CD14-positive monocyte (primary cell): ENCODE data around the gene TGFB3. TPM values are rescaled to one million over a fixed set of nuclear protein-coding genes. Genes with fewer than 3 reads are reported as not detected.

Source experiments
- DNase-seq, 3 donors: peaks; one replicate each; pipeline ENCODE4 v3.0.0-alpha.2; 2011 to 2022
- H2AFZ ChIP-seq: 2 replicates; pipeline ENCODE4 v1.6.0; 2012; ENCODE audit warnings: mild to moderate bottlenecking, low read depth, low read length, inconsistent platforms; ENCODE audit not compliant: insufficient read depth, poor library complexity, severe bottlenecking
- H3K27ac ChIP-seq, 2 donors: 1 replicate in 1 of 2; 2 replicates in 1 of 2; pipeline ENCODE4 v1.5.1; 2012 to 2013; ENCODE audit warnings: low read length in 2 of 2, control low read depth in 1 of 2, inconsistent platforms in 1 of 2, low read depth in 1 of 2, mild to moderate bottlenecking in 1 of 2
- H3K27me3 ChIP-seq, 2 donors: one replicate each; pipeline versions ENCODE4 v1.6.0 to v1.6.1; 2011 to 2013; ENCODE audit warnings: low read length in 2 of 2; ENCODE audit not compliant: control insufficient read depth in 2 of 2, insufficient read depth in 2 of 2
- H3K36me3 ChIP-seq, 2 donors: replicated peaks in 1 of 2; 1 replicate in 1 of 2; 2 replicates in 1 of 2; pipeline versions ENCODE4 v1.5.1 to v1.6.1; 2012 to 2013; ENCODE audit warnings: low read length in 2 of 2, control low read depth in 1 of 2, inconsistent platforms in 1 of 2, mild to moderate bottlenecking in 1 of 2; ENCODE audit not compliant: insufficient read depth in 2 of 2, control insufficient read depth in 1 of 2
- H3K4me1 ChIP-seq, 2 donors: 1 replicate in 1 of 2; 2 replicates in 1 of 2; pipeline versions ENCODE4 v1.5.1 to v1.6.1; 2012 to 2013; ENCODE audit warnings: low read length in 2 of 2, control low read depth in 1 of 2, inconsistent platforms in 1 of 2, mild to moderate bottlenecking in 1 of 2, moderate library complexity in 1 of 2; ENCODE audit not compliant: insufficient read depth in 2 of 2, control insufficient read depth in 1 of 2
- H3K4me2 ChIP-seq: replicated peaks from 2 replicates; pipeline ENCODE3; 2012; ENCODE audit warnings: low read length, moderate library complexity, mild to moderate bottlenecking; ENCODE audit not compliant: poor library complexity, severe bottlenecking; ENCODE audit errors: extremely low read depth
- H3K4me3 ChIP-seq, 3 experiments: fragments of 200-600 bp in 1 of 3; sonication (generic) in 1 of 3; replicated peaks in 1 of 3; 1 replicate in 2 of 3; 2 replicates in 1 of 3; pipeline ENCODE4 v1.5.1; 2011 to 2013; ENCODE audit warnings: low read length in 3 of 3, mild to moderate bottlenecking in 3 of 3, control low read depth in 2 of 3, low read depth in 2 of 3, inconsistent platforms in 1 of 3, moderate library complexity in 1 of 3
- H3K79me2 ChIP-seq: 2 replicates; pipeline ENCODE4 v1.6.0; 2012; ENCODE audit warnings: mild to moderate bottlenecking, control low read depth, inconsistent platforms, low read length, moderate library complexity; ENCODE audit not compliant: insufficient read depth
- H3K9ac ChIP-seq: 2 replicates; pipeline ENCODE4 v1.6.0; 2017; ENCODE audit warnings: low read length, mild to moderate bottlenecking; ENCODE audit not compliant: insufficient read depth, poor library complexity, severe bottlenecking
- H3K9me3 ChIP-seq, 2 donors: replicated peaks in 1 of 2; 1 replicate in 1 of 2; 2 replicates in 1 of 2; pipeline versions ENCODE4 v1.5.1 to v1.6.1; 2012 to 2013; ENCODE audit warnings: low read length in 2 of 2, control low read depth in 1 of 2; ENCODE audit not compliant: control insufficient read depth in 1 of 2, insufficient read depth in 1 of 2
- H4K20me1 ChIP-seq: 2 replicates; pipeline ENCODE4 v1.6.0; 2012; ENCODE audit warnings: mild to moderate bottlenecking, low read length, control low read depth, moderate library complexity; ENCODE audit not compliant: insufficient read depth
- H3K27ac Mint-ChIP-seq, 7 donors: one replicate each; pipeline ENCODE4 v1.8.0; 2020; ENCODE audit warnings: mild to moderate bottlenecking in 7 of 7, mixed read lengths in 7 of 7, moderate library complexity in 6 of 7, inconsistent platforms in 2 of 7
- H3K27me3 Mint-ChIP-seq, 3 donors: one replicate each; pipeline ENCODE4 v1.8.0; 2021 to 2022; ENCODE audit warnings: low read depth in 3 of 3, mild to moderate bottlenecking in 3 of 3, mixed read lengths in 3 of 3, moderate library complexity in 3 of 3, inconsistent platforms in 1 of 3
- H3K36me3 Mint-ChIP-seq, 2 donors: one replicate each; pipeline ENCODE4 v1.8.0; 2020; ENCODE audit warnings: mixed read lengths in 2 of 2, inconsistent platforms in 1 of 2, mild to moderate bottlenecking in 1 of 2
- H3K4me1 Mint-ChIP-seq: one replicate; pipeline ENCODE4 v1.8.0; 2020; ENCODE audit warnings: mild to moderate bottlenecking, mixed read lengths
- H3K4me3 Mint-ChIP-seq, 2 donors: one replicate each; pipeline ENCODE4 v1.8.0; 2020; ENCODE audit warnings: mild to moderate bottlenecking in 2 of 2, mixed read lengths in 2 of 2, moderate library complexity in 1 of 2
- H3K9me3 Mint-ChIP-seq, 7 donors: one replicate each; pipeline ENCODE4 v1.8.0; 2020 to 2022; ENCODE audit warnings: mixed read lengths in 7 of 7, mild to moderate bottlenecking in 6 of 7, moderate library complexity in 6 of 7, inconsistent platforms in 2 of 7
- WGBS: methylation state at CpG from one replicate; pipeline ENCODE4 v1.1.5; 2013; ENCODE audit warnings: missing lambda C conversion rate; ENCODE audit not compliant: insufficient coverage; 5-methylcytosine and 5-hydroxymethylcytosine counted together
- intact Hi-C, 2 donors: fragments of 100-400 bp; cut with micrococcal nuclease; formaldehyde crosslinking; loops; one replicate each; pipeline versions ENCODE4 v1.15.0 to v1.15.1; 2023
- polyA plus RNA-seq, 3 donors: library from polyadenylated mRNA; depleted of rRNA in 1 of 3; unstranded in 2 of 3; stranded (reverse) in 1 of 3; fragments of 300-500 nt in 2 of 3; fragments of >200 nt in 1 of 3; fragmentation: Illumina TruSeq in 2 of 3; gene quantifications; 1 replicate in 2 of 3; 2 replicates in 1 of 3; pipeline ENCODE4 v1.2.3, GENCODE V29; 2012 to 2021
- TF ChIP-seq, protein P1 (sequence below): fragments of 200-600 bp; IDR thresholded peaks from one replicate; pipeline ENCODE4 v1.8.0; 2022; ENCODE audit warnings: antibody characterized with exemption, mild to moderate bottlenecking

TGFB3 gene
- polyA plus RNA-seq, 3 donors: 0.07 to 1.8 TPM; not detected in 1

DNA sequence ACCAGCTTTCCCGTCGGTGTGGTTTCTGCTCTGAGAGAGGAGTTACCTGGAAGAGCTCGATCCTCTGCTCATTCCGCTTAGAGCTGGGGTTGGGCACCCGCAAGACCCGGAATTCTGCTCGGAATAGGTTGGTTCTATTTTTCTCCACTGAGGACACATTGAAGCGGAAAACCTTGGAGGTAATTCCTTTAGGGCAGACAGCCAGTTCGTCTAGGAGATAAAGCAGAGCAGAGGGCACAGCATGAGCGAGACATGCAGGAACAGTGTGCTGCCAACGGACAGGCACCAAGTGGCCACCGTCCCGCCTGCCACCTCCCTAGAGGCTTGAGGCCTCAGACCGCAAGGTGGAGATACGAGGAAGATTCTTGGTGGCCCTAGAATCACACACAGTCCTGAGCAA lies 10.3 kb downstream of the TGFB3 start:
- H3K27me3 Mint-ChIP-seq: no peaks in the 10 kb centered on the region
- intact Hi-C loops: no loop called here
- H3K36me3 Mint-ChIP-seq: peaks cover 0 to under 1% of the 10 kb centered on the region in 2 donors

DNA sequence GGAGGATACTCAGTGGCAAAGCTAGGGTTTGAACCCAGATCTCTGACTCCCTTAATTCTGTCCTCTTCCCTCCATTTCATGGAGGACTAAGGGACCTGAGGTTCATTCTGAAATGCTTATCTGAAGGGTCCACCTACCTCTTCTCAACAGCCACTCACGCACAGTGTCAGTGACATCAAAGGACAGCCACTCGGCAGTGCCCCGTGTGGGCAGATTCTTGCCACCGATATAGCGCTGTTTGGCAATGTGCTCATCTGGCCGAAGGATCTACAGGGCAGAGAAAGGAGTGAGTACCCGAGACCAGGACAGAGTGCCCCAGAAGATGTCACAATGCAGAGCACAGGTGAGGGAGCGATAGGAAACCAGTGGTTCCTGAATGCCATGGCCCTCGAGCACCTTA lies 10.8 kb downstream of the TGFB3 start:
- intact Hi-C loops: no loop called here
- 93% methylated on average over 8 of the region's 9 CpGs for WGBS
- H3K27me3 ChIP-seq: no peaks in the 10 kb centered on the region

More for the DNA sequence above, 10.3 kb downstream of the TGFB3 start:
- Histone ChIP-seq H2AFZ (no peak overlapping the region), H3K4me2 (no peak overlapping the region), H3K4me1 (no peaks in the 10 kb centered on the region), H3K9me3 (no peaks in the 10 kb centered on the region), H3K4me3 (no peak overlapping the region), H3K36me3 (no peaks in the 10 kb centered on the region), H3K79me2 (no peaks in the 10 kb centered on the region), H3K27me3 (no peaks in the 10 kb centered on the region), H3K27ac (no peak overlapping the region), H3K9ac (no peak overlapping the region), H4K20me1 (no peaks in the 10 kb centered on the region)
- no peak overlapping the region for H3K4me3 Mint-ChIP-seq
- no peak for DNase-seq
- no peaks in the 10 kb centered on the region for H3K9me3 Mint-ChIP-seq
- no peaks in the 10 kb centered on the region for H3K4me1 Mint-ChIP-seq
- no peak overlapping the region for H3K27ac Mint-ChIP-seq
- TF ChIP-seq, protein P1, sequence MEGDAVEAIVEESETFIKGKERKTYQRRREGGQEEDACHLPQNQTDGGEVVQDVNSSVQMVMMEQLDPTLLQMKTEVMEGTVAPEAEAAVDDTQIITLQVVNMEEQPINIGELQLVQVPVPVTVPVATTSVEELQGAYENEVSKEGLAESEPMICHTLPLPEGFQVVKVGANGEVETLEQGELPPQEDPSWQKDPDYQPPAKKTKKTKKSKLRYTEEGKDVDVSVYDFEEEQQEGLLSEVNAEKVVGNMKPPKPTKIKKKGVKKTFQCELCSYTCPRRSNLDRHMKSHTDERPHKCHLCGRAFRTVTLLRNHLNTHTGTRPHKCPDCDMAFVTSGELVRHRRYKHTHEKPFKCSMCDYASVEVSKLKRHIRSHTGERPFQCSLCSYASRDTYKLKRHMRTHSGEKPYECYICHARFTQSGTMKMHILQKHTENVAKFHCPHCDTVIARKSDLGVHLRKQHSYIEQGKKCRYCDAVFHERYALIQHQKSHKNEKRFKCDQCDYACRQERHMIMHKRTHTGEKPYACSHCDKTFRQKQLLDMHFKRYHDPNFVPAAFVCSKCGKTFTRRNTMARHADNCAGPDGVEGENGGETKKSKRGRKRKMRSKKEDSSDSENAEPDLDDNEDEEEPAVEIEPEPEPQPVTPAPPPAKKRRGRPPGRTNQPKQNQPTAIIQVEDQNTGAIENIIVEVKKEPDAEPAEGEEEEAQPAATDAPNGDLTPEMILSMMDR: no peak
- 94% methylated on average over 15 of the region's 15 CpGs for WGBS

More for the DNA sequence above, 10.8 kb downstream of the TGFB3 start:
- Histone ChIP-seq H3K36me3 (no peaks in the 10 kb centered on the region), H3K9ac (no peak overlapping the region), H3K9me3 (no peaks in the 10 kb centered on the region), H3K4me3 (no peak overlapping the region), H3K4me2 (no peak overlapping the region), H3K79me2 (no peaks in the 10 kb centered on the region), H3K4me1 (no peaks in the 10 kb centered on the region), H2AFZ (no peak overlapping the region), H3K27ac (no peak overlapping the region), H4K20me1 (no peaks in the 10 kb centered on the region)
- no peak overlapping the region for H3K4me3 Mint-ChIP-seq
- H3K36me3 Mint-ChIP-seq: peaks cover 0 to 4% of the 10 kb centered on the region in 2 donors
- no peak for DNase-seq
- H3K27ac Mint-ChIP-seq: no peak overlapping the region
- H3K9me3 Mint-ChIP-seq: no peaks in the 10 kb centered on the region
- no peaks in the 10 kb centered on the region for H3K27me3 Mint-ChIP-seq
- TF ChIP-seq, protein P1: no peak
- no peaks in the 10 kb centered on the region for H3K4me1 Mint-ChIP-seq
